Hepatocyte (in vitro differentiated cells): ENCODE results near the gene BET1L. TPM values are rescaled to one million over a fixed set of nuclear protein-coding genes. Genes with fewer than 3 reads are reported as not detected.

Source experiments
- DNase-seq: peaks from one replicate; pipeline ENCODE4 v3.0.0-alpha.2; 2016; ENCODE audit warnings: low spot score
- H2AFZ ChIP-seq: fragments of 200-600 bp; sonication (generic); 2 replicates; pipeline ENCODE4 v1.6.0; 2016; ENCODE audit warnings: antibody characterized with exemption, mild to moderate bottlenecking
- H3K27ac ChIP-seq: fragments of 200-600 bp; sonication (generic); 2 replicates; pipeline ENCODE4 v1.5.1; 2016; ENCODE audit warnings: mild to moderate bottlenecking
- H3K27me3 ChIP-seq: fragments of 200-600 bp; sonication (generic); 2 replicates; pipeline ENCODE4 v1.6.1; 2016
- H3K36me3 ChIP-seq: fragments of 200-600 bp; sonication (generic); replicated peaks from 2 replicates; pipeline ENCODE4 v1.5.1; 2016; ENCODE audit warnings: low read depth; ENCODE audit not compliant: insufficient read depth
- H3K4me1 ChIP-seq: fragments of 200-600 bp; sonication (generic); 2 replicates; pipeline ENCODE4 v1.5.1; 2016; ENCODE audit warnings: mild to moderate bottlenecking, moderate library complexity; ENCODE audit not compliant: insufficient read depth
- H3K4me2 ChIP-seq: fragments of 200-600 bp; sonication (generic); 2 replicates; pipeline ENCODE4 v1.6.0; 2016
- H3K4me3 ChIP-seq: fragments of 200-600 bp; sonication (generic); 2 replicates; pipeline ENCODE4 v1.5.1; 2016; ENCODE audit warnings: mild to moderate bottlenecking
- H3K79me2 ChIP-seq: fragments of 200-600 bp; sonication (generic); 2 replicates; pipeline ENCODE4 v1.6.0; 2017; ENCODE audit warnings: mild to moderate bottlenecking
- H3K9me2 ChIP-seq: fragments of 200-600 bp; sonication (generic); replicated peaks from 2 replicates; pipeline ENCODE4 v1.6.0; 2017; ENCODE audit warnings: mild to moderate bottlenecking; ENCODE audit not compliant: insufficient read depth
- H3K9me3 ChIP-seq: fragments of 200-600 bp; sonication (generic); 2 replicates; pipeline ENCODE4 v1.5.1; 2016; ENCODE audit warnings: low read depth, mild to moderate bottlenecking
- H4K20me1 ChIP-seq: fragments of 200-600 bp; sonication (generic); 2 replicates; pipeline ENCODE4 v1.6.0; 2016; ENCODE audit warnings: mild to moderate bottlenecking; ENCODE audit not compliant: insufficient read depth, poor library complexity, severe bottlenecking
- CTCF ChIP-seq: fragments of 200-600 bp; sonication (generic); IDR thresholded peaks from 2 replicates; pipeline ENCODE4 v1.5.1; 2016; ENCODE audit warnings: antibody characterized with exemption, mild to moderate bottlenecking; ENCODE audit not compliant: poor library complexity
- EZH2 ChIP-seq: fragments of 200-600 bp; sonication (generic); IDR thresholded peaks from 2 replicates; pipeline ENCODE4 v1.6.1; 2016; ENCODE audit warnings: antibody characterized with exemption, mild to moderate bottlenecking, borderline replicate concordance
- EZH2phosphoT487 ChIP-seq: fragments of 200-600 bp; sonication (generic); IDR thresholded peaks from one replicate; pipeline ENCODE4 v1.6.1; 2018; ENCODE audit warnings: antibody characterized with exemption, mild to moderate bottlenecking, low read depth, moderate library complexity; ENCODE audit not compliant: unreplicated experiment, severe bottlenecking
- WGBS: methylation state at CpG from one replicate; pipeline ENCODE4 v1.1.6; 2016; ENCODE audit warnings: low lambda C conversion rate; ENCODE audit errors: missing lambda C conversion rate; 5-methylcytosine and 5-hydroxymethylcytosine counted together
- polyA plus RNA-seq: library from polyadenylated mRNA; unstranded; fragments of >200 nt; fragmentation: Nextera tagmentation; extraction: Ambion mirVana; gene quantifications from 2 replicates; pipeline ENCODE4 v1.2.1, GENCODE V29; 2016
- total RNA-seq: library from RNA; depleted of rRNA; stranded (reverse); fragments of >200 nt; gene quantifications from 2 replicates; pipeline ENCODE4 v1.2.3, GENCODE V29; 2014

BET1L gene
- total and polyA plus RNA-seq, 2 experiments from 2014 or later, result 33.9 to 70.5 TPM

GRCh38 chr11:236774-237767 lies 29.9 kb upstream of the BET1L start, which contains the start of gene PSMD13:
Gene PSMD13 (plus strand): TSS chr11:236976. CDS start chr11:237050, 74 bp downstream.
- peak; percentile 94 for DNase-seq
- Histone ChIP-seq H3K4me1 (peaks cover 10% of the 10 kb centered on the region), H3K9me3 (no peaks in the 10 kb centered on the region), H4K20me1 (no peaks in the 10 kb centered on the region), H3K9me2 (no peaks in the 10 kb centered on the region), H3K79me2 (peaks cover 65% of the 10 kb centered on the region), H3K4me2 (peak within 1 kb of the TSS; percentile 99), H3K27me3 (no peaks in the 10 kb centered on the region), H3K36me3 (no peaks in the 10 kb centered on the region), H3K27ac (peak within 1 kb of the TSS; percentile 100), H3K4me3 (peak within 1 kb of the TSS; percentile 91), H2AFZ (peak within 1 kb of the TSS; percentile 100)
- TF ChIP-seq EZH2, result no peak
- no peak for TF ChIP-seq CTCF
- no peak for TF ChIP-seq EZH2phosphoT487
- 2% methylated on average over 55 of the region's 62 CpGs for WGBS

- Histone ChIP-seq H3K9me3 (no peaks in the 10 kb centered on the region), H3K9me2 (no peaks in the 10 kb centered on the region), H2AFZ (peak within 1 kb of the TSS; percentile 100), H3K27ac (peak within 1 kb of the TSS; percentile 100), H3K4me1 (peaks cover 10% of the 10 kb centered on the region), H4K20me1 (no peaks in the 10 kb centered on the region), H3K4me2 (peak within 1 kb of the TSS; percentile 99), H3K4me3 (peak within 1 kb of the TSS; percentile 91), H3K27me3 (no peaks in the 10 kb centered on the region), H3K36me3 (no peaks in the 10 kb centered on the region), H3K79me2 (peaks cover 63% of the 10 kb centered on the region)
- TF ChIP-seq EZH2phosphoT487, result no peak
- TF ChIP-seq CTCF, result no peak
- TF ChIP-seq EZH2, result no peak
- DNase-seq, result peak; percentile 94
- WGBS, result 0% methylated on average over 33 of the region's 70 CpGs
These were observed 29.0 kb upstream of the BET1L start, which contains the start of gene SIRT3 for GRCh38 chr11:235997-236773. Gene SIRT3 (minus strand): TSS chr11:236342. CDS start chr11:236328, 14 bp downstream.

- Histone ChIP-seq H3K4me1 (peaks cover 10% of the 10 kb centered on the region), H3K9me2 (no peaks in the 10 kb centered on the region), H4K20me1 (no peaks in the 10 kb centered on the region), H3K4me3 (peak overlapping the region; percentile 76), H3K27me3 (no peaks in the 10 kb centered on the region), H2AFZ (peak overlapping the region; percentile 85), H3K36me3 (no peaks in the 10 kb centered on the region), H3K79me2 (peaks cover 61% of the 10 kb centered on the region), H3K27ac (peak overlapping the region; percentile 94), H3K9me3 (no peaks in the 10 kb centered on the region), H3K4me2 (peak overlapping the region; percentile 74)
- no peak for DNase-seq
- no peak for TF ChIP-seq EZH2phosphoT487
- TF ChIP-seq CTCF, result no peak
- no peak for TF ChIP-seq EZH2
- 6% methylated on average over 13 of the region's 13 CpGs for WGBS
These were observed 28.4 kb upstream of the BET1L start for GRCh38 chr11:235609-235996.
